Hepatocyte (in vitro differentiated cells): ENCODE measurements around the gene F8.

ENCODE experiments used
- EZH2 ChIP-seq: fragments of 200-600 bp; sonication (generic); IDR thresholded peaks from 2 replicates; pipeline ENCODE4 v1.6.1; 2016; ENCODE audit warnings: antibody characterized with exemption, mild to moderate bottlenecking, borderline replicate concordance
- TF ChIP-seq, protein P1 (sequence below): fragments of 200-600 bp; sonication (generic); IDR thresholded peaks from 2 replicates; pipeline ENCODE4 v1.5.1; 2016; ENCODE audit warnings: antibody characterized with exemption, mild to moderate bottlenecking; ENCODE audit not compliant: poor library complexity

DNA sequence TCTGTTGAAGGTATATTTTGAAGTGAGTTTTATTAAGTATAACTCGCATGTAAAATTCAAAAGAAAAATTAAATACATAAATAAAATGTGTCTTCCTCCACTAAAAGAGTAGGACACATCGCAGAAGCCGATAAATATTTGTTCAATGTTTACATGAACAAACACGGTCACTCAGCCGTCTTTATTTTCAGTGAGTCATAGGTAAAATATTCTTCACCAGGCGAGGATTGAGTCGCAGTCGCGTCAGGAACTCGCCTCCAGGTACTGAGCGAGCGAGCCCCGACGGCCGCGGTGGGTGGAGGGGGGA, 3.9 kb upstream of the F8 start:
- TF ChIP-seq, protein P1, sequence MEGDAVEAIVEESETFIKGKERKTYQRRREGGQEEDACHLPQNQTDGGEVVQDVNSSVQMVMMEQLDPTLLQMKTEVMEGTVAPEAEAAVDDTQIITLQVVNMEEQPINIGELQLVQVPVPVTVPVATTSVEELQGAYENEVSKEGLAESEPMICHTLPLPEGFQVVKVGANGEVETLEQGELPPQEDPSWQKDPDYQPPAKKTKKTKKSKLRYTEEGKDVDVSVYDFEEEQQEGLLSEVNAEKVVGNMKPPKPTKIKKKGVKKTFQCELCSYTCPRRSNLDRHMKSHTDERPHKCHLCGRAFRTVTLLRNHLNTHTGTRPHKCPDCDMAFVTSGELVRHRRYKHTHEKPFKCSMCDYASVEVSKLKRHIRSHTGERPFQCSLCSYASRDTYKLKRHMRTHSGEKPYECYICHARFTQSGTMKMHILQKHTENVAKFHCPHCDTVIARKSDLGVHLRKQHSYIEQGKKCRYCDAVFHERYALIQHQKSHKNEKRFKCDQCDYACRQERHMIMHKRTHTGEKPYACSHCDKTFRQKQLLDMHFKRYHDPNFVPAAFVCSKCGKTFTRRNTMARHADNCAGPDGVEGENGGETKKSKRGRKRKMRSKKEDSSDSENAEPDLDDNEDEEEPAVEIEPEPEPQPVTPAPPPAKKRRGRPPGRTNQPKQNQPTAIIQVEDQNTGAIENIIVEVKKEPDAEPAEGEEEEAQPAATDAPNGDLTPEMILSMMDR, result no peak
- TF ChIP-seq EZH2, result no peak
